PC-9 (cell line): Measurements from ENCODE around the gene NOP56. TPM values are rescaled to one million over a fixed set of nuclear protein-coding genes. Genes with fewer than 3 reads are reported as not detected.

Experiments
- BruUV-seq: library from RNA; stranded (reverse); fragments of 400-500 nt; replicated peaks from 2 replicates; lab custom pipeline; 2021; lab: Mats Ljungman, UMichigan
- CTCF ChIA-PET: fragments of 300-600 bp; sonication (Branson Sonifier 250); formaldehyde crosslinking; loops from one replicate; lab custom pipeline; 2022; ENCODE audit warnings: antibody characterized with exemption; lab: Charles Lee
- POLR2A ChIA-PET: fragments of 300-600 bp; sonication (Branson Sonifier 250); formaldehyde crosslinking; loops from one replicate; lab custom pipeline; 2022; ENCODE audit warnings: antibody characterized with exemption; ENCODE audit not compliant: unreplicated experiment; lab: Charles Lee
- DNase-seq, 2 experiments: peaks; one replicate each; pipeline versions ENCODE4 v3.0.0 to v3.0.0-alpha.2; 2015 to 2022; ENCODE audit warnings: mixed read lengths in 1 of 2
- H2AFZ ChIP-seq: fragments of 200-600 bp; sonication (generic); 2 replicates; pipeline ENCODE4 v1.8.1; 2017; ENCODE audit warnings: antibody characterized with exemption
- H3F3A ChIP-seq: fragments of 200-600 bp; sonication (generic); 2 replicates; pipeline ENCODE4 v1.8.1; 2017; ENCODE audit warnings: antibody characterized with exemption, mild to moderate bottlenecking, low read depth; ENCODE audit not compliant: insufficient read depth
- H3K27ac ChIP-seq: fragments of 200-600 bp; sonication (generic); 2 replicates; pipeline ENCODE4 v1.6.1; 2016; ENCODE audit warnings: mixed run types
- H3K27me3 ChIP-seq: fragments of 200-600 bp; sonication (generic); 2 replicates; pipeline ENCODE4 v1.6.1; 2016; ENCODE audit warnings: low read depth, mixed run types; ENCODE audit not compliant: insufficient read depth
- H3K36me3 ChIP-seq: fragments of 200-600 bp; sonication (generic); 2 replicates; pipeline ENCODE4 v1.6.1; 2016; ENCODE audit warnings: low read depth, mixed run types
- H3K4me1 ChIP-seq: fragments of 200-600 bp; sonication (generic); replicated peaks from 2 replicates; pipeline ENCODE4 v1.6.1; 2016; ENCODE audit warnings: mixed run types; ENCODE audit not compliant: insufficient read depth
- H3K4me2 ChIP-seq: fragments of 200-600 bp; sonication (generic); 2 replicates; pipeline ENCODE4 v1.6.1; 2017; ENCODE audit warnings: mixed run types
- H3K4me3 ChIP-seq: fragments of 200-600 bp; sonication (generic); 2 replicates; pipeline ENCODE4 v1.6.1; 2016; ENCODE audit warnings: mixed run types
- H3K79me2 ChIP-seq: fragments of 200-600 bp; sonication (generic); 2 replicates; pipeline ENCODE4 v1.6.1; 2017; ENCODE audit warnings: low read depth, mixed run types
- H3K9me2 ChIP-seq: fragments of 200-600 bp; sonication (generic); 2 replicates; pipeline ENCODE4 v1.8.1; 2017; ENCODE audit warnings: mild to moderate bottlenecking; ENCODE audit not compliant: insufficient read depth
- H3K9me3 ChIP-seq: fragments of 200-600 bp; sonication (generic); 2 replicates; pipeline ENCODE4 v1.8.1; 2016; ENCODE audit warnings: low read depth; ENCODE audit not compliant: insufficient read depth
- H4K20me1 ChIP-seq: fragments of 200-600 bp; sonication (generic); 2 replicates; pipeline ENCODE4 v1.8.1; 2017; ENCODE audit not compliant: insufficient read depth
- CTCF ChIP-seq: fragments of 200-600 bp; sonication (generic); conservative IDR thresholded peaks from 2 replicates; pipeline ENCODE4 v1.6.1; 2017; ENCODE audit warnings: mixed run types, antibody characterized with exemption, mild to moderate bottlenecking, moderate library complexity
- EZH2 ChIP-seq: fragments of 200-600 bp; sonication (generic); IDR thresholded peaks from 2 replicates; pipeline ENCODE4 v1.8.0; 2017; ENCODE audit warnings: antibody characterized with exemption, low read depth
- intact Hi-C: fragments of 100-400 bp; cut with micrococcal nuclease; formaldehyde crosslinking; loops from one replicate; pipeline ENCODE4 v1.10.0; 2022; ENCODE audit not compliant: unreplicated experiment
- total RNA-seq: library from RNA; stranded (reverse); gene quantifications from 2 replicates; pipeline ENCODE4 v1.2.3, GENCODE V29; 2021

Gene NOP56
- total RNA-seq, 1 experiment from 2014 or later, result 210 TPM

- intact Hi-C loops, result no loop called here
- DNase-seq, result no peak
These were observed 48.5 kb upstream of the NOP56 start for GRCh38 chr20:2603816-2604505.

GRCh38 chr20:2604506-2604835 lies 48.0 kb upstream of the NOP56 start:
- Histone ChIP-seq H3K27me3 (0 out of 2 replicates have a peak, but pooled peaks cover 11% of the 10 kb centered on the region), H3K36me3 (no peaks in the 10 kb centered on the region), H3K79me2 (no peaks in the 10 kb centered on the region), H3K4me1 (peaks cover 12% of the 10 kb centered on the region; the same call in 1 of the 2 replicates), H3K4me2 (no peak overlapping the region), H3K9me3 (peaks cover 9% of the 10 kb centered on the region; the same call in 1 of the 2 replicates), H3F3A (no peaks in the 10 kb centered on the region), H3K27ac (no peak overlapping the region), H2AFZ (no peak overlapping the region), H3K4me3 (no peak overlapping the region), H4K20me1 (no peaks in the 10 kb centered on the region), H3K9me2 (no peaks in the 10 kb centered on the region; the same call in 1 of the 2 replicates)
- ChIA-PET POLR2A (no interaction called here), CTCF (no interaction called here)
- DNase-seq, result no peak
- no TSS peak for BruUV-seq
- no peak for TF ChIP-seq CTCF
- TF ChIP-seq EZH2, result no peak
- intact Hi-C loops, result no loop called here

More at GRCh38 chr20:2603816-2604505, 48.5 kb upstream of the NOP56 start:
- no peak overlapping the region for H3K4me2 ChIP-seq
- H3K4me3 ChIP-seq, result no peak overlapping the region
- CTCF ChIA-PET, result no interaction called here
- H3K36me3 ChIP-seq, result no peaks in the 10 kb centered on the region
- TF ChIP-seq CTCF (no peak), EZH2 (no peak)
- H3K4me1 ChIP-seq, result peaks cover 12% of the 10 kb centered on the region; the same call in 1 of the 2 replicates
- no peaks in the 10 kb centered on the region for H3K79me2 ChIP-seq
- H3K27me3 ChIP-seq, result 0 out of 2 replicates have a peak, but pooled peaks cover 7% of the 10 kb centered on the region
- no TSS peak for BruUV-seq
- H4K20me1 ChIP-seq, result no peaks in the 10 kb centered on the region
- peaks cover 9% of the 10 kb centered on the region; the same call in 1 of the 2 replicates for H3K9me3 ChIP-seq
- H3F3A ChIP-seq, result no peaks in the 10 kb centered on the region
- POLR2A ChIA-PET, result no interaction called here
- no peaks in the 10 kb centered on the region; the same call in 1 of the 2 replicates for H3K9me2 ChIP-seq
- no peak overlapping the region for H2AFZ ChIP-seq
- H3K27ac ChIP-seq, result no peak overlapping the region

- H3K4me2 ChIP-seq, result no peak overlapping the region
- no peaks in the 10 kb centered on the region for H3K9me2 ChIP-seq
- no peaks in the 10 kb centered on the region for H3K36me3 ChIP-seq
- H3K4me1 ChIP-seq, result peaks cover 12% of the 10 kb centered on the region; the same call in 1 of the 2 replicates
- H3K79me2 ChIP-seq, result no peaks in the 10 kb centered on the region
- H3F3A ChIP-seq, result no peaks in the 10 kb centered on the region
- no peak overlapping the region for H3K27ac ChIP-seq
- intact Hi-C loops, result no loop called here
- no peak overlapping the region for H2AFZ ChIP-seq
- POLR2A ChIA-PET, result no interaction called here
- CTCF ChIA-PET, result no interaction called here
- H3K27me3 ChIP-seq, result peaks cover 21% of the 10 kb centered on the region; the same call in 1 of the 2 replicates
- TF ChIP-seq EZH2 (no peak), CTCF (no peak)
- BruUV-seq, result no TSS peak
- H3K9me3 ChIP-seq, result peaks cover 9% of the 10 kb centered on the region; the same call in 1 of the 2 replicates
- H3K4me3 ChIP-seq, result no peak overlapping the region
- H4K20me1 ChIP-seq, result no peaks in the 10 kb centered on the region
- no peak for DNase-seq
These were observed 45.9 kb upstream of the NOP56 start for GRCh38 chr20:2606507-2607006.
